Ectodermal cell (in vitro differentiated cells): Measurements from ENCODE around the gene DNAL4.

Source experiments
- H3K27ac ChIP-seq: 2 replicates; pipeline ENCODE4 v1.7.0; 2013; ENCODE audit warnings: mild to moderate bottlenecking, low read depth, low read length; ENCODE audit not compliant: insufficient read depth, poor library complexity, severe bottlenecking
- H3K27me3 ChIP-seq: 2 replicates; pipeline ENCODE4 v1.7.0; 2013; ENCODE audit warnings: mild to moderate bottlenecking, low read length; ENCODE audit not compliant: insufficient read depth, control insufficient read depth, poor library complexity, severe bottlenecking
- H3K36me3 ChIP-seq: one replicate; pipeline ENCODE4 v1.7.0; 2013; ENCODE audit warnings: low read length; ENCODE audit not compliant: control insufficient read depth, insufficient read depth
- H3K4me1 ChIP-seq: one replicate; pipeline ENCODE4 v1.7.0; 2013; ENCODE audit warnings: low read length; ENCODE audit not compliant: control insufficient read depth, insufficient read depth
- H3K4me3 ChIP-seq: 2 replicates; pipeline ENCODE4 v1.7.0; 2013; ENCODE audit warnings: low read depth, low read length, control low read depth; ENCODE audit not compliant: insufficient read depth
- H3K9me3 ChIP-seq: 2 replicates; pipeline ENCODE4 v1.7.0; 2013; ENCODE audit warnings: mild to moderate bottlenecking, low read length, moderate library complexity; ENCODE audit not compliant: control insufficient read depth
- WGBS, 2 experiments: methylation state at CpG; one replicate each; pipeline ENCODE4 v1.1.7; 2013; ENCODE audit warnings: missing lambda C conversion rate in 2 of 2; 5-methylcytosine and 5-hydroxymethylcytosine counted together

DNAL4 gene

GRCh38 chr22:38734421-38735100 is 59.4 kb downstream of the DNAL4 start:
- Histone ChIP-seq H3K27ac (no peak overlapping the region), H3K4me3 (no peak overlapping the region), H3K4me1 (no peaks in the 10 kb centered on the region), H3K27me3 (no peaks in the 10 kb centered on the region), H3K36me3 (peaks cover 21% of the 10 kb centered on the region), H3K9me3 (no peaks in the 10 kb centered on the region)
- WGBS, 2 experiments: 90 to 93% methylated on average over 13 of the region's 13 CpGs

- H3K27ac ChIP-seq: no peak overlapping the region
- H3K36me3 ChIP-seq: peaks cover 25% of the 10 kb centered on the region
- 95% methylated on average over 8 of the region's 8 CpGs for WGBS, 2 experiments
- no peaks in the 10 kb centered on the region for H3K9me3 ChIP-seq
- no peak overlapping the region for H3K4me3 ChIP-seq
- no peaks in the 10 kb centered on the region for H3K27me3 ChIP-seq
- H3K4me1 ChIP-seq: no peaks in the 10 kb centered on the region
Observed at GRCh38 chr22:38733724-38734381, 60.1 kb downstream of the DNAL4 start.

GRCh38 chr22:38733329-38733723 is 60.6 kb downstream of the DNAL4 start:
- WGBS, 2 experiments: 82 to 86% methylated on average over 4 of the region's 4 CpGs
- H3K27me3 ChIP-seq: no peaks in the 10 kb centered on the region
- no peak overlapping the region for H3K27ac ChIP-seq
- H3K4me3 ChIP-seq: no peak overlapping the region
- H3K36me3 ChIP-seq: peaks cover 30% of the 10 kb centered on the region
- H3K9me3 ChIP-seq: no peaks in the 10 kb centered on the region
- no peaks in the 10 kb centered on the region for H3K4me1 ChIP-seq

GRCh38 chr22:38732251-38732815 is 61.6 kb downstream of the DNAL4 start:
- 92 to 93% methylated on average over 13 of the region's 13 CpGs for WGBS, 2 experiments
- H3K9me3 ChIP-seq: no peaks in the 10 kb centered on the region
- no peaks in the 10 kb centered on the region for H3K4me1 ChIP-seq
- no peak overlapping the region for H3K27ac ChIP-seq
- H3K36me3 ChIP-seq: peaks cover 39% of the 10 kb centered on the region
- no peak overlapping the region for H3K4me3 ChIP-seq
- H3K27me3 ChIP-seq: no peaks in the 10 kb centered on the region

- WGBS, 2 experiments: 94 to 95% methylated on average over 6 of the region's 6 CpGs
- no peaks in the 10 kb centered on the region for H3K27me3 ChIP-seq
- no peaks in the 10 kb centered on the region for H3K4me1 ChIP-seq
- H3K4me3 ChIP-seq: no peak overlapping the region
- peaks cover 45% of the 10 kb centered on the region for H3K36me3 ChIP-seq
- no peak overlapping the region for H3K27ac ChIP-seq
- no peaks in the 10 kb centered on the region for H3K9me3 ChIP-seq
Observed at GRCh38 chr22:38731703-38732161, 62.2 kb downstream of the DNAL4 start.

- H3K4me3 ChIP-seq: no peak overlapping the region
- H3K9me3 ChIP-seq: no peaks in the 10 kb centered on the region
- no peaks in the 10 kb centered on the region for H3K4me1 ChIP-seq
- H3K27me3 ChIP-seq: no peaks in the 10 kb centered on the region
- H3K36me3 ChIP-seq: peaks cover 58% of the 10 kb centered on the region
- 94 to 96% methylated on average over 13 of the region's 13 CpGs for WGBS, 2 experiments
- no peak overlapping the region for H3K27ac ChIP-seq
Observed at GRCh38 chr22:38730411-38730871, 63.5 kb downstream of the DNAL4 start.

GRCh38 chr22:38729946-38730345 is 64.0 kb downstream of the DNAL4 start:
- H3K27me3 ChIP-seq: no peaks in the 10 kb centered on the region
- no peak overlapping the region for H3K27ac ChIP-seq
- peaks cover 56% of the 10 kb centered on the region for H3K36me3 ChIP-seq
- H3K9me3 ChIP-seq: no peaks in the 10 kb centered on the region
- no peak overlapping the region for H3K4me3 ChIP-seq
- no peaks in the 10 kb centered on the region for H3K4me1 ChIP-seq
- 95 to 97% methylated on average over 6 of the region's 6 CpGs for WGBS, 2 experiments

GRCh38 chr22:38728871-38729796 is 64.8 kb downstream of the DNAL4 start:
- Histone ChIP-seq H3K9me3 (no peaks in the 10 kb centered on the region), H3K4me3 (no peak overlapping the region), H3K36me3 (peaks cover 58% of the 10 kb centered on the region), H3K4me1 (no peaks in the 10 kb centered on the region), H3K27me3 (no peaks in the 10 kb centered on the region), H3K27ac (no peak overlapping the region)
- WGBS, 2 experiments: 94% methylated on average over 18 of the region's 18 CpGs
